ENCODE measurements around the gene OOEP. TPM values are rescaled to one million over a fixed set of nuclear protein-coding genes. Genes with fewer than 3 reads are reported as not detected.
A peak's percentile ranks its signal among the peaks of the same experiment; 100 is the strongest.
"Not testable (repeated sequence)": the region's sequence is repeated elsewhere in the genome, so short reads cannot be mapped to it uniquely, and the experiment has no call there.

The OOEP gene
- total RNA-seq, 4 donors from 2014 or later = not detected

GRCh38 chr6:73395875-73396274 lies 26.2 kb upstream of the OOEP start:
- DNase-seq (ENCODE audit: extremely low spot score) = no peak
- WGBS = 97% methylated on average over 10 of the region's 10 CpGs
- Histone ChIP-seq H3K9me3 (no peaks in the 10 kb centered on the region), H3K36me3 (peaks cover 0 to under 1% (median 0%) of the 10 kb centered on the region in 4 donors), H3K27me3 (no peaks in the 10 kb centered on the region), H3K4me1 (no peaks in the 10 kb centered on the region), H3K27ac (replicated peaks in 1 of 4) (no peak overlapping the region), H3K4me3 (no peak overlapping the region)
- TF ChIP-seq, protein P1, sequence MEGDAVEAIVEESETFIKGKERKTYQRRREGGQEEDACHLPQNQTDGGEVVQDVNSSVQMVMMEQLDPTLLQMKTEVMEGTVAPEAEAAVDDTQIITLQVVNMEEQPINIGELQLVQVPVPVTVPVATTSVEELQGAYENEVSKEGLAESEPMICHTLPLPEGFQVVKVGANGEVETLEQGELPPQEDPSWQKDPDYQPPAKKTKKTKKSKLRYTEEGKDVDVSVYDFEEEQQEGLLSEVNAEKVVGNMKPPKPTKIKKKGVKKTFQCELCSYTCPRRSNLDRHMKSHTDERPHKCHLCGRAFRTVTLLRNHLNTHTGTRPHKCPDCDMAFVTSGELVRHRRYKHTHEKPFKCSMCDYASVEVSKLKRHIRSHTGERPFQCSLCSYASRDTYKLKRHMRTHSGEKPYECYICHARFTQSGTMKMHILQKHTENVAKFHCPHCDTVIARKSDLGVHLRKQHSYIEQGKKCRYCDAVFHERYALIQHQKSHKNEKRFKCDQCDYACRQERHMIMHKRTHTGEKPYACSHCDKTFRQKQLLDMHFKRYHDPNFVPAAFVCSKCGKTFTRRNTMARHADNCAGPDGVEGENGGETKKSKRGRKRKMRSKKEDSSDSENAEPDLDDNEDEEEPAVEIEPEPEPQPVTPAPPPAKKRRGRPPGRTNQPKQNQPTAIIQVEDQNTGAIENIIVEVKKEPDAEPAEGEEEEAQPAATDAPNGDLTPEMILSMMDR (IDR thresholded peaks at IDR 0.05) = no peak
- TF ChIP-seq POLR2A (IDR thresholded peaks at IDR 0.05; ENCODE audit: low read depth) = no peak
- no peak for TF ChIP-seq EP300 (IDR thresholded peaks at IDR 0.05)
- no peak for TF ChIP-seq POLR2AphosphoS5 (IDR thresholded peaks at IDR 0.05)
- intact Hi-C loops (cut with DNase I) = no loop called here

- H3K9me3 ChIP-seq = no peaks in the 10 kb centered on the region
- TF ChIP-seq POLR2AphosphoS5 (IDR thresholded peaks at IDR 0.05) = peak in 1 of 2 donors; percentile 10
- no peak for TF ChIP-seq POLR2A (IDR thresholded peaks at IDR 0.05; ENCODE audit: low read depth)
- intact Hi-C loops (cut with DNase I) = no loop called here
- DNase-seq (ENCODE audit: extremely low spot score) = no peak
- peak within 1 kb of the TSS; percentile 35 to 46 (median 42) for H3K4me3 ChIP-seq
- H3K36me3 ChIP-seq = no peaks in the 10 kb centered on the region
- H3K27me3 ChIP-seq = no peaks in the 10 kb centered on the region
- H3K4me1 ChIP-seq = no peaks in the 10 kb centered on the region
- peak within 1 kb of the TSS; percentile 40 to 79 (median 58) for H3K27ac ChIP-seq (replicated peaks in 1 of 4)
- WGBS = 82% methylated on average over 51 of the region's 54 CpGs
Observed at GRCh38 chr6:73394577-73395354, 25.1 kb upstream of the OOEP start, which contains the start of gene DDX43. Gene DDX43 (plus strand): TSS chr6:73394828. CDS start chr6:73394906, 78 bp downstream.

DNA sequence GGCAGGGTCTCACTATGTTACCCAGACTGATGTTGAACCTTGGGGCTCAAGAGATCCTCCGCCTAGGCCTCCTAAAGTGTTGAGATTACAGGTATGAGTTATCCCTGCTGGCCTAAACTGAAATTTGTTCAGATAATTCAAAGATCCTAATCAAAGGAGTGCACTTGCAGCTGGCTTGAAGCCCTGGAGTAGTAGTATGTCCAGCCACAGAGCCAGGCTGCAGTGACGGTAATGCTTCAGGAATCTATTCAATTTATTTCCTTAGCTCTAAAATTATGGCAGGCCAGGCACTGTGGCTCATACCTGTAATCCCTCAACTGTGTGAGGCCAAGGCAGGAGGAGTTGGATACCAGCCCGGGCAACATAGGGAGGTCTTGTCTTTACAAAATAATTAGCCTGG lies 23.6 kb upstream of the OOEP start:
- no peak for DNase-seq (ENCODE audit: extremely low spot score)
- no peaks in the 10 kb centered on the region for H3K27me3 ChIP-seq
- no peaks in the 10 kb centered on the region for H3K36me3 ChIP-seq
- intact Hi-C loops (cut with DNase I) = no loop called here
- H3K4me3 ChIP-seq = no peak overlapping the region
- peaks cover 3 to 10% (median 9%) of the 10 kb centered on the region in 4 donors for H3K4me1 ChIP-seq
- no peak overlapping the region for H3K27ac ChIP-seq (replicated peaks in 1 of 4)
- TF ChIP-seq EP300 (IDR thresholded peaks at IDR 0.05) (no peak), POLR2A (IDR thresholded peaks at IDR 0.05; ENCODE audit: low read depth) (no peak), POLR2AphosphoS5 (IDR thresholded peaks at IDR 0.05) (no peak)
- TF ChIP-seq, protein P1 (IDR thresholded peaks at IDR 0.05) = no peak
- 90% methylated on average over 3 of the region's 3 CpGs for WGBS
- H3K9me3 ChIP-seq = no peaks in the 10 kb centered on the region

GRCh38 chr6:73392188-73392587 lies 22.5 kb upstream of the OOEP start:
- H3K4me3 ChIP-seq; intact Hi-C loops (cut with DNase I); H3K27ac ChIP-seq (replicated peaks in 1 of 4); H3K9me3 ChIP-seq; H3K27me3 ChIP-seq; H3K36me3 ChIP-seq; DNase-seq (ENCODE audit: extremely low spot score): not testable (repeated sequence)
- WGBS = 71% methylated on average over 4 of the region's 4 CpGs
- H3K4me1 ChIP-seq = peaks cover 3 to 11% (median 9%) of the 10 kb centered on the region in 4 donors

DNA sequence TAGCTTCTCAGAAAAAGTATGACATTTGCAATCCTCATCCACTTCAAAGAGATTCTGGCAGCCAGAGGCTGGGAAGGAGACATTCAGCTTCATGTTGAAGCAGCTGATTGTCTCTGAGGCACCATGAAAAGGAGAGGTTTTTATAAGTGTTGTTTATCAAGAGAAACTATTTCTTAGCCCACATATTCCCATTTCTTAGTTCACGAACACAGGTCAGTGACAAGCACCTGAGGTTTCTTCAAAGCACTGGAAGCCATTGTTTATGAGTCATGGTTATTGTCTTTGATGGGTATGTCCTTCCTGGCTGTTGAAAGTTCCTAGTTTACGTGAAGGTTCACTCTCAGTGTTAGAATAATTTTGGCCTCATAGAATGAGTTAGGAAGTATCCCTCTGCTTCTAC lies 22.0 kb upstream of the OOEP start:
- no peaks in the 10 kb centered on the region for H3K36me3 ChIP-seq
- DNase-seq (ENCODE audit: extremely low spot score) = no peak
- H3K9me3 ChIP-seq = no peaks in the 10 kb centered on the region
- H3K27ac ChIP-seq (replicated peaks in 1 of 4) = no peak overlapping the region
- H3K4me1 ChIP-seq = peaks cover 3 to 11% (median 9%) of the 10 kb centered on the region in 4 donors
- TF ChIP-seq, protein P1 (IDR thresholded peaks at IDR 0.05) = no peak
- TF ChIP-seq POLR2AphosphoS5 (IDR thresholded peaks at IDR 0.05) = no peak
- no peak for TF ChIP-seq EP300 (IDR thresholded peaks at IDR 0.05)
- no peak for TF ChIP-seq POLR2A (IDR thresholded peaks at IDR 0.05; ENCODE audit: low read depth)
- no peak overlapping the region for H3K4me3 ChIP-seq
- H3K27me3 ChIP-seq = no peaks in the 10 kb centered on the region
- 90% methylated on average over 2 of the region's 2 CpGs for WGBS
- intact Hi-C loops (cut with DNase I) = no loop called here

Measured in esophagus muscularis mucosa (tissue), 4 donors.